HUES64 (cell line): ENCODE measurements around the gene PLIN3.
A peak's percentile ranks its signal among the peaks of the same experiment; 100 is the strongest.
"Not testable (repeated sequence)": the region's sequence is repeated elsewhere in the genome, so short reads cannot be mapped to it uniquely, and the experiment has no call there.

Source experiments
- H3K27ac ChIP-seq: 2 replicates; pipeline ENCODE4 v1.7.0; 2013; ENCODE audit warnings: low read depth, low read length, inconsistent platforms
- H3K27me3 ChIP-seq: 2 replicates; pipeline ENCODE4 v1.6.1; 2013; ENCODE audit warnings: mild to moderate bottlenecking, low read length; ENCODE audit not compliant: insufficient read depth
- H3K36me3 ChIP-seq: 2 replicates; pipeline ENCODE4 v1.6.1; 2013; ENCODE audit warnings: mild to moderate bottlenecking, low read length; ENCODE audit not compliant: insufficient read depth
- H3K4me1 ChIP-seq: 2 replicates; pipeline ENCODE4 v1.6.1; 2013; ENCODE audit warnings: mild to moderate bottlenecking, low read length, moderate library complexity; ENCODE audit not compliant: insufficient read depth
- H3K4me3 ChIP-seq: 2 replicates; pipeline ENCODE4 v1.5.1; 2013; ENCODE audit warnings: mild to moderate bottlenecking, low read length, moderate library complexity
- H3K9ac ChIP-seq: 2 replicates; pipeline ENCODE4 v1.6.1; 2013; ENCODE audit warnings: mild to moderate bottlenecking, low read depth, low read length
- H3K9me3 ChIP-seq: 2 replicates; pipeline ENCODE4 v1.6.1; 2013; ENCODE audit warnings: low read depth, low read length; ENCODE audit not compliant: insufficient read depth
- WGBS: fragments of 150-250, 120-280 bp; methylation state at CpG from one replicate; pipeline ENCODE4 v1.1.7; 2013; ENCODE audit warnings: missing lambda C conversion rate; 5-methylcytosine and 5-hydroxymethylcytosine counted together

PLIN3 gene

GRCh38 chr19:4803736-4804695 is 63.5 kb downstream of the PLIN3 start:
- Histone ChIP-seq H3K9ac (no peak overlapping the region), H3K4me1 (no peaks in the 10 kb centered on the region), H3K36me3 (no peaks in the 10 kb centered on the region), H3K27ac (no peak overlapping the region), H3K27me3 (no peaks in the 10 kb centered on the region), H3K9me3 (no peaks in the 10 kb centered on the region), H3K4me3 (no peak overlapping the region)
- WGBS, result 53% methylated on average over 33 of the region's 33 CpGs

- Histone ChIP-seq H3K4me1 (no peaks in the 10 kb centered on the region), H3K9ac (no peak overlapping the region), H3K4me3 (no peak overlapping the region), H3K27ac (no peak overlapping the region), H3K36me3 (no peaks in the 10 kb centered on the region), H3K27me3 (no peaks in the 10 kb centered on the region), H3K9me3 (no peaks in the 10 kb centered on the region)
- WGBS, result 85% methylated on average over 7 of the region's 7 CpGs
These were observed 64.8 kb downstream of the PLIN3 start for GRCh38 chr19:4802711-4803110.

GRCh38 chr19:4801085-4801619 is 66.3 kb downstream of the PLIN3 start:
- no peaks in the 10 kb centered on the region for H3K4me1 ChIP-seq
- no peak overlapping the region for H3K4me3 ChIP-seq
- H3K27ac ChIP-seq, result no peak overlapping the region
- peaks cover 7% of the 10 kb centered on the region; the same call in 1 of the 2 replicates for H3K36me3 ChIP-seq
- H3K9me3 ChIP-seq, result no peaks in the 10 kb centered on the region
- WGBS, result 94% methylated on average over 2 of the region's 3 CpGs
- no peak overlapping the region for H3K9ac ChIP-seq
- H3K27me3 ChIP-seq, result no peaks in the 10 kb centered on the region

- Histone ChIP-seq H3K4me3 (no peak overlapping the region), H3K4me1 (no peaks in the 10 kb centered on the region)
- WGBS, result 81% methylated on average over 23 of the region's 23 CpGs
These were observed 66.8 kb downstream of the PLIN3 start for GRCh38 chr19:4800591-4801081.

GRCh38 chr19:4795400-4795799 is 72.1 kb downstream of the PLIN3 start:
- Histone ChIP-seq H3K9me3 (no peaks in the 10 kb centered on the region), H3K36me3 (peaks cover 39% of the 10 kb centered on the region), H3K4me1 (peaks cover 3% of the 10 kb centered on the region; the same call in 1 of the 2 replicates), H3K27ac (no peak overlapping the region), H3K27me3 (no peaks in the 10 kb centered on the region), H3K4me3 (no peak overlapping the region), H3K9ac (no peak overlapping the region)
- WGBS, result 92% methylated on average over 9 of the region's 9 CpGs

More at GRCh38 chr19:4800591-4801081, 66.8 kb downstream of the PLIN3 start:
- Histone ChIP-seq H3K36me3 (peaks cover 10% of the 10 kb centered on the region; the same call in 1 of the 2 replicates), H3K9ac (no peak overlapping the region), H3K27me3 (no peaks in the 10 kb centered on the region), H3K27ac (no peak overlapping the region), H3K9me3 (no peaks in the 10 kb centered on the region)

GRCh38 chr19:4794971-4795370 is 72.5 kb downstream of the PLIN3 start:
- Histone ChIP-seq H3K9ac (no peak overlapping the region), H3K9me3 (no peaks in the 10 kb centered on the region), H3K27me3 (no peaks in the 10 kb centered on the region), H3K36me3 (peaks cover 39% of the 10 kb centered on the region), H3K4me3 (no peak overlapping the region), H3K4me1 (peaks cover 3% of the 10 kb centered on the region; the same call in 1 of the 2 replicates), H3K27ac (no peak overlapping the region)
- WGBS, result 92% methylated on average over 11 of the region's 11 CpGs

GRCh38 chr19:4793278-4793677 is 74.2 kb downstream of the PLIN3 start:
- H3K4me3 ChIP-seq, H3K4me1 ChIP-seq, H3K9me3 ChIP-seq, H3K9ac ChIP-seq, H3K27ac ChIP-seq, H3K27me3 ChIP-seq: not testable (repeated sequence)
- 95% methylated on average over 19 of the region's 19 CpGs for WGBS
- peaks cover 39% of the 10 kb centered on the region for H3K36me3 ChIP-seq

GRCh38 chr19:4792866-4793195 is 74.6 kb downstream of the PLIN3 start:
- Histone ChIP-seq H3K36me3 (peaks cover 39% of the 10 kb centered on the region), H3K4me3 (peak overlapping the region; percentile 82), H3K9ac (peak overlapping the region; percentile 98; the same call in 1 of the 2 replicates)
- not testable (repeated sequence) for H3K27me3 ChIP-seq, H3K9me3 ChIP-seq, H3K27ac ChIP-seq, H3K4me1 ChIP-seq
- WGBS, result 90% methylated on average over 24 of the region's 24 CpGs

- H3K27me3 ChIP-seq, H3K4me1 ChIP-seq, H3K9me3 ChIP-seq: not testable (repeated sequence)
- Histone ChIP-seq H3K4me3 (peak overlapping the region; percentile 82), H3K27ac (peak overlapping the region; percentile 78), H3K9ac (peak overlapping the region; percentile 98), H3K36me3 (peaks cover 39% of the 10 kb centered on the region)
- 12% methylated on average over 75 of the region's 75 CpGs for whole genome bisulfite sequencing
These were observed 75.2 kb downstream of the PLIN3 start for GRCh38 chr19:4792019-4792865.

- no peaks in the 10 kb centered on the region for H3K27me3 ChIP-seq
- peaks cover 34% of the 10 kb centered on the region for H3K36me3 ChIP-seq
- H3K27ac ChIP-seq, result peak within 1 kb of the TSS; percentile 78
- no peaks in the 10 kb centered on the region for H3K9me3 ChIP-seq
- under 1% methylated on average over 80 of the region's 80 CpGs for WGBS
- peaks cover 3% of the 10 kb centered on the region; the same call in 1 of the 2 replicates for H3K4me1 ChIP-seq
- H3K4me3 ChIP-seq, result peak within 1 kb of the TSS; percentile 82
- H3K9ac ChIP-seq, result peak within 1 kb of the TSS; percentile 98
These were observed 76.1 kb downstream of the PLIN3 start, which contains the start of gene FEM1A for GRCh38 chr19:4791183-4792018. Gene FEM1A, plus strand, starts transcription at chr19:4791734. Its CDS starts 121 bp downstream, at chr19:4791855.
